Transverse colon (tissue), 4 donors: ENCODE results near the gene MALL. TPM values are rescaled to one million over a fixed set of nuclear protein-coding genes. Genes with fewer than 3 reads are reported as not detected.
"Not testable (repeated sequence)": the region's sequence is repeated elsewhere in the genome, so short reads cannot be mapped to it uniquely, and the experiment has no call there.

Source experiments
- DNase-seq: peaks from one replicate; pipeline ENCODE4 v3.0.0-alpha.2; 2019
- H3K27ac ChIP-seq, 4 donors: fragments of 200-600 bp; sonication (generic); 2 replicates each; pipeline ENCODE4 v1.5.1; 2016 to 2018; ENCODE audit warnings: inconsistent platforms in 4 of 4
- H3K27me3 ChIP-seq: fragments of 200-600 bp; sonication (generic); 2 replicates; pipeline ENCODE4 v1.5.1; 2017; ENCODE audit warnings: inconsistent platforms
- H3K36me3 ChIP-seq, 4 donors: fragments of 200-600 bp; sonication (generic); 2 replicates each; pipeline ENCODE4 v1.5.1; 2017 to 2019; ENCODE audit warnings: inconsistent platforms in 4 of 4
- H3K4me1 ChIP-seq, 4 donors: fragments of 200-600 bp; sonication (generic); 2 replicates each; pipeline ENCODE4 v1.5.1; 2017 to 2020; ENCODE audit warnings: inconsistent platforms in 4 of 4
- H3K4me3 ChIP-seq, 4 donors: fragments of 200-600 bp; sonication (generic); 1 replicate in 1 of 4; 2 replicates in 3 of 4; pipeline versions ENCODE4 v1.5.1 to v1.6.1; 2017 to 2019; ENCODE audit warnings: inconsistent platforms in 4 of 4
- H3K9me3 ChIP-seq, 2 donors: fragments of 200-600 bp; sonication (generic); 2 replicates each; pipeline ENCODE4 v1.5.1; 2017 to 2019; ENCODE audit warnings: inconsistent platforms in 2 of 2
- WGBS, 2 donors: methylation state at CpG; one replicate each; pipeline ENCODE4 v1.1.5; 2018; ENCODE audit warnings: low coverage in 1 of 2; 5-methylcytosine and 5-hydroxymethylcytosine counted together
- in situ Hi-C, 4 donors: fragments of 200-750 bp; cut with MboI; loops; one replicate each; pipeline versions ENCODE4 v1.15.0 to v1.15.1; 2017; ENCODE audit warnings: low sequenced_read_pairs in 3 of 4, low pct_ligation_motif_present in 1 of 4, low pct_unique_long_range_greater_than_20kb in 1 of 4
- intact Hi-C: fragments of 100-400 bp; cut with DNase I; formaldehyde crosslinking; loops from one replicate; pipeline ENCODE4 v1.15.1; 2023; ENCODE audit warnings: low total_unique reads
- total RNA-seq, 4 donors: library from RNA; depleted of rRNA; stranded (reverse); fragments of >200 nt; gene quantifications; one replicate each; pipeline ENCODE4 v1.1.0, GENCODE V29; 2016

MALL gene
- total RNA-seq, 4 donors from 2014 or later, result 205 to 499 (median 299) TPM

DNA sequence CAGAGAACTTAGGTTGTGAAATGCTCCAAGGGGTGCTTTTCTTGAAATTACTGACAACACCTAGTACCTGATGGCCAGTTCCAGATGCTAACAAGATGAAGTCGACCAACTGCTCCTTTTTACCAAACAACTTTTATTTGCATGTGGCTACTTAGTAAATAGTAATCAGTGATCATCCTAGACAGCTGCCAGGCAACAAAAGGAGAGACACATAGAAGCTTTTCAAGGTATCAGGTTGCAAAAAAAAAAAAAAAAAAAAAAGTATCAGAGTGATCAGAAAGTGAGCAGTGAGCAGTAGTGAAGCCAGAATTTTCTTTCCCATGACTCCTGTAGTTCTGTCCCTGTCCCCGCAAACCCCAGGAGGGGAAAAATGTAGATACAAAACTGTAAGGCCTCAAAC is 31.9 kb downstream of the MALL start:
- H3K36me3 ChIP-seq, DNase-seq, H3K27me3 ChIP-seq, intact Hi-C loops, in situ Hi-C loops, H3K4me3 ChIP-seq, H3K4me1 ChIP-seq, H3K27ac ChIP-seq, H3K9me3 ChIP-seq: not testable (repeated sequence)
- no CpG with 5 or more reads among the region's 2 CpGs for WGBS, 2 donors

DNA sequence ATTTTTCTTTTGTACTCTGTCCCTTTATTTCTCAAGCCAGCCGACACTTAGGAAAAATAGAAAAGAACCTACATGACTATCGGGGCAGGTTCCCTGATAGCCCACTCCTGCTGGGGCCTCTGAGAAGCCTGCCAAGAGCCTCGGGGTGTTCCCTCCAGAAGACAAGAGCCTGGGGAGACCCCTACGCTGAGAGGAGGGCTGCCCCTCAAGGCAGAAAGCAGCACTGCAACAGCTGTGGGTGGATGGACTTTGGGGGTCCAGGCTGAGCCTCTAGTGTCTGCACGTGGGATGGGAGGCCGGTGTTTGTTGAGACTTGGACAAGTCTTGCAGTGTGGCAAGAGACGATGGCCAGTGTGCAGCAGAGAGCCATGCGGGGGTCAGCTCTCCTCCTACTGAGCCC is 32.5 kb downstream of the MALL start:
- H3K4me3 ChIP-seq, H3K27me3 ChIP-seq, H3K9me3 ChIP-seq, intact Hi-C loops, DNase-seq, H3K4me1 ChIP-seq, H3K27ac ChIP-seq, in situ Hi-C loops, H3K36me3 ChIP-seq: not testable (repeated sequence)
- WGBS, 2 donors, result no CpG with 5 or more reads among the region's 8 CpGs

DNA sequence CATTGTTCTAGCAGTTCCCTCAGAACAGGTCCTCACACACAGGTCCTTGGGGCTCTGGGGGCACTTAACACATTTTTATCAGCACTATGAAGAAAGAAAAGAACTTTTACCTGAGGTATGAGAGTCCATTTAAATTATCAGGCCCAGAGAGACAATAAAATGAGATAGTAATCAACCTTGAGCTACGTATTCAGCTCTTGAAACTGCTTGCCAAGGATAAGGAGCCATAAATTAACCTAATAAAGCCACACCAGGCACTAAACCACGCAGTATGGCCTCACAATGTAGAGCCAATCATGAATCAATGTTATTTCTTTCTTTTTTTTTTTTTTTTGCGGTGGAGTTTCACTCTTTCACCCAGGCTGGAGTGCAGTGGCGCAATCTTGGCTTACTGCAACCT is 37.5 kb downstream of the MALL start:
- H3K27me3 ChIP-seq, DNase-seq, intact Hi-C loops, H3K4me1 ChIP-seq, H3K9me3 ChIP-seq, H3K36me3 ChIP-seq, H3K27ac ChIP-seq, H3K4me3 ChIP-seq, in situ Hi-C loops: not testable (repeated sequence)
- WGBS, 2 donors, result 40% methylated on average over 1 of the region's 4 CpGs; no CpG with 5 or more reads in 1 of the 2 donors

DNA sequence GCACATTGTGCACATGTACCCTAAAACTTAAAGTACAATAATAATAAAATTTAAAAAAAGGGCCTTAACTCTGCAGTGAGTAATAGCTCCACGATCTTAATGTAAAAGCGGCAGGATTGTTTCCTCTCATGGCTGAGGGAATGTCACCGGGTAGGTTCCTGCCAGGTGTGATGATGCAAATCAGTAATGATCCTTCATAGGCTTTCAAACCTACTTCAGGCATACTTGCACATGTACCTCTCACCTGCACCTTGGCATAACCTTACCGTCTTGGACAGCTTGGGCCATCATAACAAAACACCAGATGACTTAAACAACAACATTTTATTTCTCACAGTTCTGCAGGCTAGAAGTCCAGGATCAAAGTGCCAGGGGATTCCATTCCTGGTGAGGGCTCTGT is 39.7 kb downstream of the MALL start:
- in situ Hi-C loops, H3K27ac ChIP-seq, DNase-seq, H3K4me1 ChIP-seq, H3K27me3 ChIP-seq, H3K4me3 ChIP-seq, H3K36me3 ChIP-seq, intact Hi-C loops, H3K9me3 ChIP-seq: not testable (repeated sequence)
- WGBS, 2 donors, result 90 to 100% methylated on average over 1 to 3 of the region's 4 CpGs

DNA sequence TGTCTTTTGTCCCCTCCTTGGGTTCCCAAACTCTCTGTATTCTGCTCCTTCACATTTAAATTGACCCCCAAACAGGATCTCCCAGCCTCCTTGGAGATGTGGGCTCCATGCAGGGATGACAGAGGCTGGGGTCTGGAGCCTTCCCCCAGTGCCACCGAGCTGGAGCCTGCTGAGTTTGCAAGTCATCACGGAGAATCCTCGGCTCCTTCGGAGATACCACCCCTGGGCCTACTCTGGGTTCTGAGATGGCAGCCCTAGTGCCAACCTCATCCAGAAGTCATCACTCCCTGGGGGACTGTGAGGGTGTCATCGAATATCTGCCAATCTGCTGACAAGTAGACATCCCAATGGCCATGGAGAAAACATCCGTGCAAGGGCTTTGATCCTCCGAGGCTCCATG is 45.8 kb downstream of the MALL start:
- WGBS, 2 donors, result 91% methylated on average over 4 of the region's 7 CpGs; no CpG with 5 or more reads in 1 of the 2 donors

DNA sequence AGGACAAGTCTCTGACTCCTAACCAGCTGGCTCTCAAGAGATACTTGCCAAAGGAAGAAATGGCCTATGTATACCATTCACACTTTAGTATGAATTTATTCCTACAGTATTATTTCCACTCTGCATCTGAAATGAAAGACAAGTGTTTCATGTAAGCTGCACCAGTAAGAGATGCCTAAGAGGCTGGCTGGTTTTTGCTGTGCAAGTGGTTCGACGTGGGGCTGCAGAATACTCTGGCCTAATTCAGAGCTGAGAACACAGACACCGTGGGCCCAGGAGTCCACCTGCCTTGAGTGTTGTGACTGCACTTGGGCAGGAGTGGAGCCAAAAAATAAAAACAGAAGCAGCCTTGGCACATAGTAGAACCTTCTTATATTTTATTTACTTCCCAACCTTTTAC is 47.5 kb downstream of the MALL start:
- intact Hi-C loops, H3K27me3 ChIP-seq, DNase-seq, H3K4me3 ChIP-seq, H3K9me3 ChIP-seq, in situ Hi-C loops, H3K27ac ChIP-seq, H3K4me1 ChIP-seq, H3K36me3 ChIP-seq: not testable (repeated sequence)
- 80 to 89% methylated on average over 3 of the region's 3 CpGs for WGBS, 2 donors

More for the DNA sequence above, 45.8 kb downstream of the MALL start:
- H3K9me3 ChIP-seq, H3K36me3 ChIP-seq, H3K27me3 ChIP-seq, H3K27ac ChIP-seq, intact Hi-C loops, DNase-seq, in situ Hi-C loops, H3K4me3 ChIP-seq, H3K4me1 ChIP-seq: not testable (repeated sequence)

DNA sequence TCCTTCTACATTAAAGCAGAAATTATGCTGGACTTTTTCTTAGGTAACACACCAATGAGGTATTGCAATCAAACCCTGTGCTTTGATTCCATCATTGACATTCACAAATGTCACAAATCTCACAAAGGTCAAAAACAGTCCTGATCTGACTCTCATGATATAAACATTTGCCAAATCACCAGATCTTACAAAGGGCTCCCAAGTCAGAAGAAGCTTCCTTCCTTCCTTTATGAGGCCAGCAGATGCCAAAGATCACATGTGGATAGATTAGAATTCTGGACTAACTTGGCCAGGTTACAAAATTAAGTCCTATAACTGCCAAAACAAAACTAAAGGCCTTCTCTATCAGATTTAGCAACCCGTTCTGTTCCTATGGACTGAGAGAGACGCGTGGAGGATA is 53.3 kb downstream of the MALL start:
- H3K4me1 ChIP-seq, H3K4me3 ChIP-seq, H3K27me3 ChIP-seq, in situ Hi-C loops, DNase-seq, H3K9me3 ChIP-seq, intact Hi-C loops, H3K27ac ChIP-seq, H3K36me3 ChIP-seq: not testable (repeated sequence)
- no CpG with 5 or more reads among the region's 3 CpGs for WGBS, 2 donors

DNA sequence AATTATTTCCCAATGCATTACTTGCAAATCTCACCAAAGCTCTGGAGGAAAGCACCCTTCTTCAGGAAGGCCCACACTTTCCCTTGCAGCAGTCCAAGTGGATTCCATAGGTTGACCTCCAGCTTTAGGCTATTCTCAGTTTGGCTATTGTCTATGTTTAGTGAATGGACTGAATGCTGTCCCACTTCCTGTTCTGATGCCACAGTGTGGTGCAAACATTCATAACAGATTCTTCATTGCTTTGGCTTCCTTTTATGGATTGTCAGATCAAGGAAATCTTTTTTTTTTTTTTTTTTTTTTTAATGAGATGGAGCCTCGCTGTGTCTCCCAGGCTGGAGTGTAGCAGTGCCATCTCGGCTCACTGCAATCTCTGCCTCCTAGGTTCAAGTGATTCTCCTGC is 55.1 kb downstream of the MALL start:
- H3K4me1 ChIP-seq, DNase-seq, H3K36me3 ChIP-seq, in situ Hi-C loops, H3K4me3 ChIP-seq, H3K9me3 ChIP-seq, H3K27me3 ChIP-seq, H3K27ac ChIP-seq, intact Hi-C loops: not testable (repeated sequence)
- WGBS, 2 donors, result no CpG with 5 or more reads among the region's 2 CpGs

DNA sequence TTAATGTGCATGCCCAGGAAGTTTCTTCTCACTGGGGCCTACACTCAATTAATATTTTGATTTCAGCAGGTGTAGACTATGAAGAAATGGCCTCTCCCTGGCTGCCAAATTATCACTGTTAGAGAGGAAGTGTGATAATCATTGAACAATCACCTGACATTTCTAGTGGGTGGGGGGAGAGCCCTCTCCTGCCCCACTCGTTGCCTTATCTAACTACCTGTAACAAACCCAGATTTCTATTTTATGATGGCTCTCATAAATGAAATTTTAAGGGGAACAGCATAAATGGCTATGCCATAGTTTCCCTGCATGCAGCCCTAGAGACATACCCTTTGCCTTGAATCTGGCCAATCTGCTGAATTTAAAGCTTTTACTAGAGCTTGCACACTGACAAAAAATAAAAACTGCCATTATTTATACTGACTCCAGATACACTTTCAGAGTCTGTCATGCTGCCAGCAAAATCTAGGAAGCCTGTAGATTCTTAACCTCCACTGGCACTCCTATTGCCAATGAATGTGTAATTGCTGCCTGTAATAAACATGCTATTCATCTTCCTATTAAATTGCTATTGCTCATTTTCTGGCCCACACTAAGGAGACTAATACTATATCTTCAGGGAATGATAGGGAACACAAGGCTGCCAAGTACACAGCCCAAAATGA is 55.8 kb downstream of the MALL start:
- H3K9me3 ChIP-seq, H3K4me1 ChIP-seq, H3K4me3 ChIP-seq, in situ Hi-C loops, H3K36me3 ChIP-seq, H3K27me3 ChIP-seq, H3K27ac ChIP-seq, intact Hi-C loops, DNase-seq: not testable (repeated sequence)
- WGBS, 2 donors, result no CpG with 5 or more reads among the region's 1 CpG

DNA sequence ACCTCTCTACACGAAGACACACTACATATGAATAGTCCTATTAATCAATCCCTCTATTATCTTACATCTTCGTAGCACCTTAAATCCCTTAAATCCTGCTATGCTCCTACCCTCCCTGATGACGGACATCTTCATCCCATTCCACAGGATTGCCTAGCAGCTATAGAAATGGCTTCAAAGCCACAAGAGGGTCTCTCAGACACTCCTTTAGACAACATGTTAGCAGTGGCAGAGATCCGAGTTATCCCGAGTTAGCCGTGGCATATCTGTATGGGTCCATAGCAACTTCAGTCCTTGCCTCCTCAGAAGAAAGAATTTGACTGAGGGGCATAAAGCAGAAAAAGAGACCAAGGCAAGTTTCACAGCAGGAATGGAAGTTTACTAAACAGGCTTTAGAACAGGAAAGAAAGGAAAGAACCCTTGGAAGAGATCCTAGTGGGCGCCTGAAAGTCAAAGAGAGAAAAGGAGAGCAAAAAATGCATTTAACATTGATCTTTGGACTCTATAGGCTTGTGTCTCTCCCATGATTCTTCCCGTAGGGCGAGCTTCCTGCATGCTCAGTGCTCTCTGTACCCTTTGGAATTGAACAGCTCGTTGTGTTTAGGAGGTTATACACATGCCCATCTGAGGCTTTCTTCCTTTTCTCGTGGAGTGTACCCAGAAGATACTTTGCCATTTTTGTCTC is 56.5 kb downstream of the MALL start:
- intact Hi-C loops, H3K9me3 ChIP-seq, DNase-seq, in situ Hi-C loops, H3K4me1 ChIP-seq, H3K4me3 ChIP-seq, H3K27ac ChIP-seq, H3K27me3 ChIP-seq, H3K36me3 ChIP-seq: not testable (repeated sequence)
- no CpG with 5 or more reads among the region's 11 CpGs for WGBS, 2 donors

DNA sequence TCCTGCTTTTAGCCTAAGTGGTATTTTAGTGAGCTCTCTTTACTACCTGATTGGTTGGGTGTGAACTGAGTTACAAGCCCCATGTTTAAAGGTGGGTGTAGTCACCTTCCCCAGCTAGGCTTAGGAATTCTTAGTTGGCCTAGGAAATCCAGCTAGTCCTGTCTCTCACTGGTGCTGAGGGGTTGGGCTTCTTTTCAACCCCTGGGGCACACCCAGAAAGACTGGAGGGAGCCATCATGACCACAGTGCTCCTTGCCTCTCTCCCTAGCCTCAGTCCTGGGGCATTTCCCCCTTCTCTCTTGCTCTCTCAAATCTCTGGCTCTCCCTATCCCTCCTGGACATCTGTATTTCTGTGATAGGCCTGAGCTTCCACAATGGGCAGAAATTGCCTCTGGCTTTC is 57.6 kb downstream of the MALL start:
- in situ Hi-C loops, H3K9me3 ChIP-seq, DNase-seq, H3K27me3 ChIP-seq, H3K4me1 ChIP-seq, H3K27ac ChIP-seq, H3K36me3 ChIP-seq, H3K4me3 ChIP-seq, intact Hi-C loops: not testable (repeated sequence)
